ENCODE data around the gene GORASP1. TPM values are rescaled to one million over a fixed set of nuclear protein-coding genes. Genes with fewer than 3 reads are reported as not detected.
A peak's percentile ranks its signal among the peaks of the same experiment; 100 is the strongest.

Gene GORASP1
- total and polyA plus RNA-seq, 2 of the 13 experiments (the other 11 are each of a cell fraction or from before 2014, with no cell fraction given), result 36.4 to 39.8 TPM

DNA sequence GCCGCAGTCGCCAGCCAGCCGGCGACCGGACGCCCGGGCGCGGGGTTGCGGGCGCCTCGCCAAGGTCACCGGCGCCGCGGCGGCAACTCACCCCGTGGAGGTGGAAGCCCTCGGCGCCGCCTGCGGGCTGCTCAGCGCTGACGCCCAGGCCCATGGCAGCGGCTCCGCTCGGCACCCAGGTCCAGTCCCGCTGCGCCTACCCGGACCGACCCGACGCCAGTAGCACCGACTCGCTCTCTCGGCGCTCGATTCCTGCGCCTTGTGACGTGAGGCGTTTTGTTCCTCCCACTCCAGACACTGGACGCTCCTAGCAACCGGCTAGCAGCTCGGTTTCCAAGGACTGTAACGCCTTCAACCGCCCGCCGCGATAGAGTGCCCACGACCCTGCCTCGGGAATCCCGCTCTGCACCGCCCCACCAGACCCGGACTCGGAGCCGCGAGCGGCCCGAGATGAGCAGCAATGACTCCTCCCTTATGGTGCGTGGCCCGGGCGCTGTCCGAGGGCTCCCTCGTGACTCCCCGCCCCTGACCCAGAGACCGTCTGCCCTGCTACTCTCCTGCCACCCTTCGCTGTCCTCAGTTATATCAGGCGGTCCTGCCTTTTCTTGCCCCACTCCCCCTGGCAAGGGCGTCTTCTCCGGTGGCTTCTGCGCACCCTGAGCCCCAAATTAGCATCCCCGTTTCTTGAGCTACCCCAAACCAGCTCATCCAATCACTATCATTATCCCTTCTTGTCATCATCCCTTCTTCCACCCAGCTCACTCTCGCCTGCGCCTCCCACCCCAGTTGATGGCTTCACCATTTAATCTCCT, at the start of gene GORASP1, which contains the start of gene TTC21A (continued):
- TF ChIP-seq, protein P1, sequence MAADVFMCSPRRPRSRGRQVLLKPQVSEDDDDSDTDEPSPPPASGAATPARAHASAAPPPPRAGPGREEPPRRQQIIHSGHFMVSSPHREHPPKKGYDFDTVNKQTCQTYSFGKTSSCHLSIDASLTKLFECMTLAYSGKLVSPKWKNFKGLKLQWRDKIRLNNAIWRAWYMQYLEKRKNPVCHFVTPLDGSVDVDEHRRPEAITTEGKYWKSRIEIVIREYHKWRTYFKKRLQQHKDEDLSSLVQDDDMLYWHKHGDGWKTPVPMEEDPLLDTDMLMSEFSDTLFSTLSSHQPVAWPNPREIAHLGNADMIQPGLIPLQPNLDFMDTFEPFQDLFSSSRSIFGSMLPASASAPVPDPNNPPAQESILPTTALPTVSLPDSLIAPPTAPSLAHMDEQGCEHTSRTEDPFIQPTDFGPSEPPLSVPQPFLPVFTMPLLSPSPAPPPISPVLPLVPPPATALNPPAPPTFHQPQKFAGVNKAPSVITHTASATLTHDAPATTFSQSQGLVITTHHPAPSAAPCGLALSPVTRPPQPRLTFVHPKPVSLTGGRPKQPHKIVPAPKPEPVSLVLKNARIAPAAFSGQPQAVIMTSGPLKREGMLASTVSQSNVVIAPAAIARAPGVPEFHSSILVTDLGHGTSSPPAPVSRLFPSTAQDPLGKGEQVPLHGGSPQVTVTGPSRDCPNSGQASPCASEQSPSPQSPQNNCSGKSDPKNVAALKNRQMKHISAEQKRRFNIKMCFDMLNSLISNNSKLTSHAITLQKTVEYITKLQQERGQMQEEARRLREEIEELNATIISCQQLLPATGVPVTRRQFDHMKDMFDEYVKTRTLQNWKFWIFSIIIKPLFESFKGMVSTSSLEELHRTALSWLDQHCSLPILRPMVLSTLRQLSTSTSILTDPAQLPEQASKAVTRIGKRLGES (CRISPR knock-in tag; IDR thresholded peaks at IDR 0.05; ENCODE audit: borderline replicate concordance), result no peak
- TF ChIP-seq BHLHE40 (IDR thresholded peaks at IDR 0.05; ENCODE audit: low read length) (no peak), SMAD1 (CRISPR knock-in tag; IDR thresholded peaks at IDR 0.05; ENCODE audit: borderline replicate concordance, low read depth) (no peak), DPF2 (CRISPR knock-in tag; IDR thresholded peaks at IDR 0.05; ENCODE audit: borderline replicate concordance, low read depth) (no peak), GATAD2A (CRISPR knock-in tag; IDR thresholded peaks at IDR 0.05) (peak; percentile 43; the same call in 1 of the 2 replicates), IKZF1 (IDR thresholded peaks at IDR 0.05) (no peak), DR1 (CRISPR knock-in tag; IDR thresholded peaks at IDR 0.05) (no peak), ZFY (CRISPR knock-in tag; IDR thresholded peaks at IDR 0.05) (peak; percentile 75), ATF7-NPFF (CRISPR knock-in tag; IDR thresholded peaks at IDR 0.05; ENCODE audit: low read depth) (0 out of 2 replicates have a peak, but pooled peaks have one; percentile 55), ZFP36L2 (CRISPR knock-in tag; IDR thresholded peaks at IDR 0.05) (no peak), NR1H2 (CRISPR knock-in tag; IDR thresholded peaks at IDR 0.05; ENCODE audit: borderline replicate concordance, low read depth) (no peak), ZNF382 (CRISPR knock-in tag; IDR thresholded peaks at IDR 0.05; ENCODE audit: borderline replicate concordance) (no peak), ZNF317 (CRISPR knock-in tag; IDR thresholded peaks at IDR 0.05) (no peak), FOXO1 (CRISPR knock-in tag; IDR thresholded peaks at IDR 0.05) (no peak), CREM (IDR thresholded peaks at IDR 0.05) (peak; percentile 76), CREM (CRISPR knock-in tag; IDR thresholded peaks at IDR 0.05) (peak; percentile 38; the same call in 1 of the 2 replicates), ZNF747 (CRISPR knock-in tag; IDR thresholded peaks at IDR 0.05; ENCODE audit: borderline replicate concordance) (no peak)
- TF ChIP-seq, protein P2, sequence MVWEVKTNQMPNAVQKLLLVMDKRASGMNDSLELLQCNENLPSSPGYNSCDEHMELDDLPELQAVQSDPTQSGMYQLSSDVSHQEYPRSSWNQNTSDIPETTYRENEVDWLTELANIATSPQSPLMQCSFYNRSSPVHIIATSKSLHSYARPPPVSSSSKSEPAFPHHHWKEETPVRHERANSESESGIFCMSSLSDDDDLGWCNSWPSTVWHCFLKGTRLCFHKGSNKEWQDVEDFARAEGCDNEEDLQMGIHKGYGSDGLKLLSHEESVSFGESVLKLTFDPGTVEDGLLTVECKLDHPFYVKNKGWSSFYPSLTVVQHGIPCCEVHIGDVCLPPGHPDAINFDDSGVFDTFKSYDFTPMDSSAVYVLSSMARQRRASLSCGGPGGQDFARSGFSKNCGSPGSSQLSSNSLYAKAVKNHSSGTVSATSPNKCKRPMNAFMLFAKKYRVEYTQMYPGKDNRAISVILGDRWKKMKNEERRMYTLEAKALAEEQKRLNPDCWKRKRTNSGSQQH (CRISPR knock-in tag; IDR thresholded peaks at IDR 0.05; ENCODE audit: low read depth), result no peak
- TF ChIP-seq, protein P3, sequence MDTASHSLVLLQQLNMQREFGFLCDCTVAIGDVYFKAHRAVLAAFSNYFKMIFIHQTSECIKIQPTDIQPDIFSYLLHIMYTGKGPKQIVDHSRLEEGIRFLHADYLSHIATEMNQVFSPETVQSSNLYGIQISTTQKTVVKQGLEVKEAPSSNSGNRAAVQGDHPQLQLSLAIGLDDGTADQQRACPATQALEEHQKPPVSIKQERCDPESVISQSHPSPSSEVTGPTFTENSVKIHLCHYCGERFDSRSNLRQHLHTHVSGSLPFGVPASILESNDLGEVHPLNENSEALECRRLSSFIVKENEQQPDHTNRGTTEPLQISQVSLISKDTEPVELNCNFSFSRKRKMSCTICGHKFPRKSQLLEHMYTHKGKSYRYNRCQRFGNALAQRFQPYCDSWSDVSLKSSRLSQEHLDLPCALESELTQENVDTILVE (CRISPR knock-in tag; IDR thresholded peaks at IDR 0.05), result peak; percentile 87; the same call in 1 of the 2 replicates
- TF ChIP-seq, protein P4, sequence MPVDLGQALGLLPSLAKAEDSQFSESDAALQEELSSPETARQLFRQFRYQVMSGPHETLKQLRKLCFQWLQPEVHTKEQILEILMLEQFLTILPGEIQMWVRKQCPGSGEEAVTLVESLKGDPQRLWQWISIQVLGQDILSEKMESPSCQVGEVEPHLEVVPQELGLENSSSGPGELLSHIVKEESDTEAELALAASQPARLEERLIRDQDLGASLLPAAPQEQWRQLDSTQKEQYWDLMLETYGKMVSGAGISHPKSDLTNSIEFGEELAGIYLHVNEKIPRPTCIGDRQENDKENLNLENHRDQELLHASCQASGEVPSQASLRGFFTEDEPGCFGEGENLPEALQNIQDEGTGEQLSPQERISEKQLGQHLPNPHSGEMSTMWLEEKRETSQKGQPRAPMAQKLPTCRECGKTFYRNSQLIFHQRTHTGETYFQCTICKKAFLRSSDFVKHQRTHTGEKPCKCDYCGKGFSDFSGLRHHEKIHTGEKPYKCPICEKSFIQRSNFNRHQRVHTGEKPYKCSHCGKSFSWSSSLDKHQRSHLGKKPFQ (CRISPR knock-in tag; IDR thresholded peaks at IDR 0.05; ENCODE audit: insufficient replicate concordance), result no peak
- TF ChIP-seq, protein P5, sequence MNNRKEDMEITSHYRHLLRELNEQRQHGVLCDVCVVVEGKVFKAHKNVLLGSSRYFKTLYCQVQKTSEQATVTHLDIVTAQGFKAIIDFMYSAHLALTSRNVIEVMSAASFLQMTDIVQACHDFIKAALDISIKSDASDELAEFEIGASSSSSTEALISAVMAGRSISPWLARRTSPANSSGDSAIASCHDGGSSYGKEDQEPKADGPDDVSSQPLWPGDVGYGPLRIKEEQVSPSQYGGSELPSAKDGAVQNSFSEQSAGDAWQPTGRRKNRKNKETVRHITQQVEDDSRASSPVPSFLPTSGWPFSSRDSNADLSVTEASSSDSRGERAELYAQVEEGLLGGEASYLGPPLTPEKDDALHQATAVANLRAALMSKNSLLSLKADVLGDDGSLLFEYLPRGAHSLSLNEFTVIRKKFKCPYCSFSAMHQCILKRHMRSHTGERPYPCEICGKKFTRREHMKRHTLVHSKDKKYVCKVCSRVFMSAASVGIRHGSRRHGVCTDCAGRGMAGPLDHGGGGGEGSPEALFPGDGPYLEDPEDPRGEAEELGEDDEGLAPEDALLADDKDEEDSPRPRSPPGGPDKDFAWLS (CRISPR knock-in tag; IDR thresholded peaks at IDR 0.05; ENCODE audit: borderline replicate concordance), result no peak
